GM19238 (cell line): ENCODE measurements around the gene METTL1.
A peak's percentile ranks its signal among the peaks of the same experiment; 100 is the strongest.
"Not testable (repeated sequence)": the region's sequence is repeated elsewhere in the genome, so short reads cannot be mapped to it uniquely, and the experiment has no call there.

Experiments used
- DNase-seq: peaks from one replicate; pipeline ENCODE4 v3.0.0; 2011; ENCODE audit warnings: low spot score; ENCODE audit not compliant: insufficient read length

METTL1 gene

DNA sequence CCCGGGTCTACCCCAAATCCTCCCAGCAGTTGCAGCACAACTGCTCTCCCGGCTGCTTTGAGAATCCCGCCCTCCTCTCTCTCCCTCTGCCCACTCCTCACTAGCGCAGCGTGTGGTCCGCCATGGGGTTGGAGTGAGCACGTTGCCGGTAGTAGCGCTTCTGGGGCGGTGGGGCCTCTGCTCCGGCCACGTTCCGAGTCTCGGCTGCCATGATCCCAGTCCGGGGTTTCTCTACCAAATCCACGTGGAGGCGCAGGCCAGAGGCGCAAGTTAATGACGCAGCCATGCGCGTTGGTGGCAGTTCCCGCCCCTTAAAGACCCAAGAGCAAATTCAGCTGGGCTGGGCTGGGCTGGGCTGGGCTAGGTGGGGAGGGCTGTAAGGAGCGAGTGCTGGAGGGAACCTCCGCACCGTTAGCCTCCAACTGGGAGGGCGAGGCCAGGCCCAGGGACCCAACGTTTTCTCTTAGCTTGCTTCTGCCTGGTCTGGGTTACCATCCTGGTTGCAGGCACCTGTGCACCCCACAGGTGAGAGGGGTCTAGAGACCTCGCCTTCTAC lies at the start of gene METTL1:
METTL1 (minus strand) TSS at position 233 of the 556 bp plus-strand sequence; CDS start at position 211, 22 bp downstream.
- peak; percentile 92 for DNase-seq

GRCh38 chr12:57821015-57821414 lies 49.1 kb upstream of the METTL1 start:
- DNase-seq = not testable (repeated sequence)

- DNase-seq = not testable (repeated sequence)
Measured at GRCh38 chr12:57820119-57820518, 48.2 kb upstream of the METTL1 start.

- not testable (repeated sequence) for DNase-seq
Measured at GRCh38 chr12:57817990-57818331, 46.1 kb upstream of the METTL1 start.

GRCh38 chr12:57817261-57817989 lies 45.5 kb upstream of the METTL1 start:
- no peak for DNase-seq

GRCh38 chr12:57816855-57817151 lies 44.9 kb upstream of the METTL1 start:
- no peak for DNase-seq

DNA sequence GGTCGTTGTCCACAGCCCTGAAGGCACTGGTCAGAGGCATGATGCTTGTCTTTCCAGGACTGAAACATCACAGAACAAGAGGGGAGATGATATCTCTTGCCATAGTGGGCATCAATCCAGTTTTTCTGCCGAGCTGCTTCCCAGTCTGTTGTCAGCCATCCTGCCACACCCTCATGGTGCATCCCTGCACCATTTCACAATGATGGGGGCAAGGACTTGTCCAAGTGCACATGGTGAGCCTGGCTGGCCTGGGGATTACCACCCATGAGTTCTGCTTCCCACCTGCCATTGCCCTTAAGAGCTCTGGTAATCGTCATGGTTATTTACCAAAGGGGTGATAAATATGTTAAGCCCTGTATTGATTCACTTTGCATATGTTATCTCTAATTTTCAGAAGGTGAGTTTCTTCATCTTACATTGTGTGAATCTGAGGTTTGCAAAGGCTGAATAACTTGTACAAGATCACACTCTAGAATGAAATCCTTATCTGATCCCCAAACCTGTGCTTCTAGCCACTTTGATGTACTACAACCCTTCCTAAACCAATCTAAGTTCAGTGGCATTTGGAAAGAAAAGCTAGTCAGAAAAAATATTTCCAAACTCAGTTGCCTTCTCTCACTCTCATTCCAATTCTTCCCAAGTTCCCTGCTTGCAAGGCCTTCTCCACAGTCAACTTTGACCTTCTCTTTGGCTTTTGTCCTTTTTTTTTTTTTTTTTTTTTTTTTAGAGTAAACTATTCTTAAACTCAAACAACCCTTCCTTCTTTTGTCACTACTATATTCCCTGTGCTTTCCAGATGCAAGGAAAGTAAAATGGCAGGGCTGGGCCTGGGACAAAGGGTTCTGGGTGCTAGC lies 44.3 kb upstream of the METTL1 start:
- DNase-seq = no peak

DNA sequence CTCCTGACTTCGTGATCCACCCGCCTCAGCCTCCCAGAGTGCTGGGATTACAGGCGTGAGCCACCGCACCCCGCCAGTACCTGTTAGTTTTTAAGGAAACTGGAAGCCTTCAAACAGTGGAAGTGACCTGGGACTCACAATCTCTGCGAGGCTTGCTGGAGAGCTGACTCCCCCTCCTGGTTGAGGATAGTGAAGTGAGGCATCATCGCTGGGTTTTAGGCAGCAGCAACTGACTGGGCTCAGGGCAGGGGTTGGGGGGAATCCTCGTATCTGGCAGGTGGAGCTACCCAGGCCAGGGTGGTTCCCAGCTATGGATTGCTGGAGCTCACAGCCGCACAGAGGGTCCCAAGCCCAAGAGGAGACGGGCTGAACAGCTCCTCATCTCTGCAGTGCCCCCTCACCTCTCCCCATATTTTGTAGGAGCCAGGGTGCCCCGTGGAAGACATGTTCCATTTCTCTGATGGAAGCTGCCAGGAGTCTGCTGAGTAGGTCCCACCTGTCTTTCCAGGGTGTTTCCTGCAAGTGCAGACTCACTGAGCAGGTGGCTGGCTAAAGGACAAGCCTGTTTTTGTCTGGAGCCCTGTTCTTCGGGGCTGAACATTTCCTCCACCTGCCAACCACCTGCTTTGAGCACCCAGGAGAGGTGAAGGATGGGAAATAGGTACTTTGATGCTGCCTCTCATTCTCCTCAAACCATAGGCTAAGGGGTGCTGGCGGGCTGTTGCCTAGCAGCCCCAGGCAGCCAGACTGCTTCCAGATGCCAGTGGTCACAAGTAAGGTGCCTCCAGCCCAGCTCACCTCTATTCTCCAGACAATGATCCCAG lies 43.5 kb upstream of the METTL1 start:
- no peak for DNase-seq

DNA sequence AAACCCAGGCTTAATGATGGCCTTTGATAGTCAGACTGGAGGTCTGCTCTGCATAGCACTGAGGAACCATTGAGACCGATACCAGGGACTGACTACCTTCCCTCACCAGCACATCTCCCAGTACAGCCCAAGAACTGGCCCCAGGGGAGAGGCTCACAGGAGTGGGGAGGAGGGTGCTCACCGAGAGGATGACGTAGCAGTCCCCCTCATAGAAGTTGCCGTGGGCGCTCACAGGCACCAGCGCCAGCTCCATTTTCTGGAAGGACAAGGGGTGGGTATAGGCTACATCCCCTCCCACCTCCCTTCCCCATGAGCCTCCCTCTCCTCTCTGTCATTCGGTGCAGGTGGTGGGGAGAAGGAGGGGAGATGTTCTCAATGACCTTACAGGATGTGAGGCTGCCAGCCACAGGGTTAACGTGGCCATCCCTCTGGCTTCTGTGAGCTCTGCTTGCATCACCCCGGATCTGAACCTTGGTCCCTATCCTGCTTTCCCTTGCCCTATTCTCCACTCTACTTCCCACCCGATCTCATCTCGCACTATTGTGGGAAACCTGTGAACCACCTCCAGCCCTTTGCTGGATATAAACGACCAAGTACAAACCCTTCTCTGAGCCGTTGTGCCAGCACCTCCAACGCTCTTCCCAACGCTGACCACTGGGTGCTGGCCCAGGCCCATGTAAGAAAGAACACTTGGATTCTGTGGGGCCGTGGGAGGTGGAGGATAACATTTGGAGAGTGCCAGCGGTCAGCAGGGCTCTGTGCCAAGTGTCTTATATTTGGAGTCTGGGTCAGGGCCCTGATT lies 42.3 kb upstream of the METTL1 start:
- DNase-seq = no peak

GRCh38 chr12:57813111-57813970 lies 41.4 kb upstream of the METTL1 start:
- DNase-seq = no peak

DNA sequence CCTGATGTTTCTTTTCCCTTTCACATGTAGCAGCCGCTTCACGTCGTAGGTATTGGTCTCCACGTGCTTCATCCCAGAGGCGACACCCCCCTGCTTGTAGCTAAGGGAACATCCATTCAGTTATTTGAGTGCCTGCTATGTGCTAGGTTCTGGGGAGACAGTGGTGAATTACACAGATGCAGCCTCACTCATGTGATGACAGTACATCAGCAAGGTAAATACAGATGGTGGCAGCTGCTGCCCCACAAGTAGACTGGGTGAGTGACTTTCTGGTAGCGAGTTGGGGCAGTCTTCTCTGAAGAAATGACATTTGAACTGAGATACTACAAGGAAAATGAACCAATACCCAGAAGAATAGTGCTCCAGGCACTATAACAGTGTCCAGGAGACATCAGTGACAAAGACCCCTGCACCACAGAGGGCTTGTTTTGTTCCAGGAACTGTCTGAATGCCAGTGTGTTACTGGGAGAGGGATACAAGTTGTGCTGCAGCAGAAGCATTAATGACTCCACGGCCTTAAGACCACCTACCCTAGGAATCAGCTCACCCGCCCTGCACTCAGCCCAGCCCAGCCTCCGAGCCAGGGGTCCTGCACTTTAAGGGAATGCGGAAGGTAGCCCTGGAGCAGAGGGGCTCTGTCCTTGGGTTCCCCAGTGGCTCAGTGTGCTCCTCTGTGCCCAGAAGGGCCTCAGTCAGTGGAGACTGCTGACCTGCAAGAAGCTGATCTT lies 39.3 kb upstream of the METTL1 start:
- DNase-seq = no peak

DNA sequence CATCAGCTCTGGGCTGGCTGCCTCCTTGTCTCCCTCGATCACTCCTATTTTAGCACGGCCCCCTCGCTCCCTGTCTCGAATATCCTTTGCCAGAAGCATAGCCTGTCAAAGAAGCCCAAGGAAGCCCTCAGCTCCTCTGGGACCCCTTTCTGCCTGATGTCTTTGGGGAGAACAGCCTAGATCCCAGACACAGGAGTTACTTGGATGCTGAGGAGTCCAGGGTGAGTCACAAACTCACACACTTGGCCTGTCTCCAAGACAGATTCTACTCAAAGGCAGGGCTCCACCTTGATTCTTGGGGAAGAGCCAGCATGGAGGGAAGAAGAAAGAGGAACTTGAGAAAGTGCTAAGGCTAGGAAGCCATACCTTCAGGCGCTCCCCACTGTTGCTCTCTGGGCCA lies 38.5 kb upstream of the METTL1 start:
- DNase-seq = no peak

DNA sequence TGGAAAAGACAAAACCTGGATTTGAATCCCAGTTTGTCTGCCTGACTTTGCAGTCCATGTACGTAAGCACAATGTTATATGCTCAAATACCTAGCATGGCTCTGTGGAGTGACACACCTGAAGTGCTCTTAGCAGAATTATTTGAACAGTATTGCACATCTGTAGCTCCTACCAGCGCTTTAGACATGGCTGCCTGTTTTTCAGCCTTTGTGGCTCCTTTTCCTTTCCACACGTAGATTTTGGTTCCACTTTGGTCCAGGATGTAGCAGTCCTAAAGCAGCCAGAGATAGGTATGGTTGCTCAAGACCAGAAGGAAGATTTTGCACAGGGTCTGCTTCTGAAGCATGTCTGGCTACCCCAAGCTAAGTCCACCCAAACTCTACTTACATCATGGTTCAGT lies 37.5 kb upstream of the METTL1 start:
- DNase-seq = no peak

DNA sequence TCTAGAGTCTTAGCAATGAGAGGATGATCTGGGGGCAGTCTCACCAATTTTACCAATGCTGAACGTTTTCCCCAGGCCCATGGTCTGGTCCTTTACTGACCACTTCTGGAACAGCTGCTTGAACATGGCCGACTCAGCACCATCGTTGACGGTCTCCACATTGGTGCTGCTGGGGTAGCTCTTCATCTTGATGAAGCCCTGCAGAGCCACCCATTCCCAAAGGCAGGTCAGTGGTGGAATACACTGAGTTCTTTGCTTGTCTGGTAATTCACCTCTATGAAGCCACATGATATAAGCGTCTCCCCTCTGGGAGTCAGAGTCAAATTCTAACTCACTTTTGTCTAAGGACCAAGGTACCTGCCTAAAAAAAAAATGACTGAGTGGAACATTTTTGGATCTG lies 36.4 kb upstream of the METTL1 start:
- DNase-seq = no peak

DNA sequence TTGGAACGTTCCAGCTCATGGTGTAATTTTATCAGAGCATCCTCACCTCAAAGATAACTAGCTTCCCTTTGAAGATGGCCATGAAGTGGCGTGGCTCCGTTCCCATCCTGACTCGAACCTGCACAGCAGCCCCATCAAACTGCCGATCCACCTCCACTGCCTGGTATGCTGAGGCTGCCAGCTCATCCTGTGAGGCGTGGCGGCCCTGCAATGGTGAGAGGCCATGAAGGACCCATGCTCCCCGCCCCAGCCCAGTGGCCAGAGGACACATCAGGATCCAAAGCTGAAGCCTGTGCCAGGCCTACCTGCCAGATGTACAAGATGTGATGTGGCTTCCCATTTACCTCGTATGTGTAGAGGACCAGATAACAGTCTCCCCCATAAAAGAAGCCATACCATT lies 35.4 kb upstream of the METTL1 start:
- no peak for DNase-seq

DNA sequence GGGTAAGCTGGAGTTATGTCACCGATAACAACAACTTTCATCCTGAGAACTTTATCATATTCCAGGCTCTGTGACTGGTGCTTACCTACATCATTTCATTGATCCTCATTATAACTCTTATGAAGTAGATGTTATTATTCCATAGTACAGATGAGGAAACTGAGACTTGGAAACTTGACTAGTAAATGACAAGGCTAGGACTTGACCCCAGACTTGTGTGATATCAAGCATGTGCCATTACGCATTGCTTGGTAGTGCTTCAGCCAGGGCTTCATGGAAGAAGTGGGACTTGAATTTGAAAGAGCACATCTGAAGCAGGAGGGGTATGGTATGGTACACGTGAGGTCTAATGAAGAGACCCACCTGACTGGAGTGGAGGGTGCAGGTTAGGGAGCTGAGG lies 34.8 kb upstream of the METTL1 start:
- no peak for DNase-seq

GRCh38 chr12:57803319-57803893 lies 31.5 kb upstream of the METTL1 start:
- DNase-seq = no peak

DNA sequence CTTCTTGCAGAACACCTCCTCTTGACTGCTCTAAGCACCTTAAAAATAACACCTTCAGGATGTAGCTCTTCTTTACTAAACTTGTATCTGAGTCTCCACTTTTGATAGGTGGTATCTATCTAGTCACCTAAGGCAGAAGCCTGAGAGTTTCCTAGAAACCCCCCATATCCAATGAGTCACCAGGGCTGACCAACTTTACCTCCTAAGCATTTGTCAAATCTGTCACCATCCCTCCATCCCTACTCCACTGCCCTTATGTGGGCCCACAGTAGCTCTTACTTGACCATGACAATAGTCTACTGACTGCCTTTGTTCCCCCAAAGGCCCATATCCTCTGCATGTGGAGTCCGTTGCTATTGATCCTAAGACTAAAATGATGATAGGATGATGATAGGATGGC lies 30.7 kb upstream of the METTL1 start:
- DNase-seq = no peak

DNA sequence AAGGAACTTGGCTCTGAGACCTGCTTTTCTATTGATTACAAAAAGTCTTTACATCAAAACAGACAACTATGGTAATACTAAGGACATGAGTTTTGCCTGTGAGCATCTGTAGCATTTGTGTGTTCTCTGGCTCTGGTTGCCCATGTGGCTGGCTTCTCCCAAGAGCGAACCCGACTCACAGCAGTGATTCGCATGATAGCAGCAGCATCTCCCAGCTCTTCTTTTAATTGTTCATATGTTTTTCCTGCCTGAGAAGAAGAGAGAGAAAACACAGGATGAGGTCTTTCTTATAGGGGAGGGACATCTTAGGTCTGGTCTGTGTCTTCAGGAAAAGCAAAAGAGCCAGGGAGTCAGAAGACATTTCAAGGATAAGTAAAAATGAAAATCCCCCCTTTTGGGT lies 29.1 kb upstream of the METTL1 start:
- DNase-seq = no peak
